PFSK-1 (cell line): ENCODE results near the gene SCN10A.

ENCODE experiments used
- FOXP2 ChIP-seq: optimal IDR thresholded peaks from 2 replicates; pipeline ENCODE3; 2011; ENCODE audit warnings: borderline replicate concordance, control low read depth, inconsistent platforms; ENCODE audit not compliant: insufficient read depth; ENCODE audit errors: extremely low read length, extremely low read depth
- POLR2AphosphoS5 ChIP-seq: IDR thresholded peaks from 2 replicates; pipeline ENCODE4 v1.6.1; 2012; ENCODE audit warnings: low read depth, mild to moderate bottlenecking, control low read depth, low read length, moderate library complexity
- REST ChIP-seq, 2 experiments: IDR thresholded peaks; 2 replicates each; pipeline versions ENCODE4 v1.6.1 to v1.8.0; 2011 to 2012; ENCODE audit warnings: low read depth in 2 of 2, low read length in 2 of 2, control low read depth in 1 of 2, inconsistent platforms in 1 of 2, mild to moderate bottlenecking in 1 of 2, moderate library complexity in 1 of 2; ENCODE audit not compliant: insufficient read depth in 1 of 2
- SIN3A ChIP-seq: IDR thresholded peaks from 2 replicates; pipeline ENCODE4 v1.6.1; 2012; ENCODE audit warnings: mild to moderate bottlenecking, low read length, moderate library complexity, borderline replicate concordance; ENCODE audit not compliant: insufficient read depth
- TAF1 ChIP-seq: IDR thresholded peaks from 2 replicates; pipeline ENCODE4 v1.6.1; 2012; ENCODE audit warnings: low read length, control low read depth, borderline replicate concordance; ENCODE audit not compliant: insufficient read depth

SCN10A gene

GRCh38 chr3:38687321-38687720 is 128.7 kb downstream of the SCN10A start:
- no peak for TF ChIP-seq POLR2AphosphoS5
- no peak for TF ChIP-seq REST (IDR thresholded peaks at IDR 0.05; ENCODE audit: insufficient read depth in 1 of 2, low read depth in 2 of 2, low read length in 2 of 2)
- no peak for TF ChIP-seq FOXP2
- no peak for TF ChIP-seq TAF1
- TF ChIP-seq SIN3A: no peak

- TF ChIP-seq TAF1: no peak
- no peak for TF ChIP-seq POLR2AphosphoS5
- TF ChIP-seq SIN3A: no peak
- TF ChIP-seq FOXP2: no peak
- no peak for TF ChIP-seq REST (IDR thresholded peaks at IDR 0.05; ENCODE audit: insufficient read depth in 1 of 2, low read depth in 2 of 2, low read length in 2 of 2)
Observed at GRCh38 chr3:38684546-38684945, 131.5 kb downstream of the SCN10A start.

DNA sequence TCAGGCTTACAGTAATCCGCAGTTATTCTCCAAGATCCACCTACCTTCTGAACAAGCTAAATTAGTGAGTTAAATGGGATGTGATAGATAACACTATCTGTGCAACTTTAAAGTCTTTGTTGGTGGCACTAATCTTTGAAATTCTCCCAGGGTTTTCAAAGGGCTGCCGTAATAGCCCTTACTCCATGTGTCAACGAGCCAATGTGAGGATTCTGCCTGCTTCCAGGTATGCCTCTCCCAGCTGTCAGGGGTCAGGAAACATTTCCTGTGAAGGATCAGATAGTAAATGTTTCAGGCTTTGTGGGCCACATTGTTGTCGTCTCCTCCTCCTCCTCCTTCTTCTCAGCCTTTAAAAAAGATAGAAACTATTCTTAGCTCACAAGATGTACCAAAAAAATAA is 146.3 kb downstream of the SCN10A start:
- no peak for TF ChIP-seq POLR2AphosphoS5
- TF ChIP-seq SIN3A: no peak
- no peak for TF ChIP-seq REST (IDR thresholded peaks at IDR 0.05; ENCODE audit: insufficient read depth in 1 of 2, low read depth in 2 of 2, low read length in 2 of 2)
- TF ChIP-seq TAF1: no peak
- no peak for TF ChIP-seq FOXP2

DNA sequence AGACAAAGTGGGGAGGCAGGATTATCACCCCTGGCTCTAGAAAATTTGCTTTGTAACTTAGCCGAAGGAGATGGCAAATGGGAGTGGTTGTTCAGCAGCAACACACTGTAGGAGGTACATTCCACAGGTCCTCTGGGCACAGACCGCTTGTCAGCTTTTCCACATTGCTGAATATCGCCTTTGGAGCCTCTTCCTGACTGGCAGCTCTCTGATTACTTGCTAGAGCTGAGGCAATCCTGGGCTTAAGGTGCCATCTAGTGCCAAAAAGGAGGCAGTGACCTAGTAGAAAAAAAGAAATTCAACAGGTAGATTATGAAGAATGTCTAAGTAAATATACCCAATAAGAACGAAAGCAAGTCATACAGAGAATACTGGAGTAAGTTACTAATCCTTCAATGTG is 153.5 kb downstream of the SCN10A start:
- TF ChIP-seq REST (IDR thresholded peaks at IDR 0.05; ENCODE audit: insufficient read depth in 1 of 2, low read depth in 2 of 2, low read length in 2 of 2) (no peak), POLR2AphosphoS5 (no peak), FOXP2 (no peak), SIN3A (no peak), TAF1 (no peak)

DNA sequence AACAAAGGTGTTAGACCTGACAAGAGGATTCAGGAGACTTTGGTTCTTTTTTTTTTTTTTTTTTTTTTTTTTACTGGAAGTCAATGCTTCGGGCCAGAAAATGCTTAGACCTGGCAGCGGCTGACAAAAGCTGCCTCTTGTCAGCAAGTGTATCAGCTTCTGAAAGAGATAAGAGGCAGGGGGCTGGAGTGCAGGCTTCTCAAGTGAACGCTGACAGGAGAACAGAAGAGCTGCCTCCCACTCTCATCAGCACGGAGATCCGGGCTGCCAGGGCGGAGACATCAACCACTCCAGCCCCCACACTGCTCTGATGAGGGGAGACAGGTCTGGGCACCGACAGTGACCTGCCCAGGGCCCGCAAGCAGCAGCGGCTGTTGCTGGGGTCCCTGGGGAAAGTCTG is 157.2 kb downstream of the SCN10A start:
- no peak for TF ChIP-seq SIN3A
